ENCODE results near the gene ERC2.

ERC2 gene

GRCh38 chr3:56428667-56429066, 39.6 kb downstream of the ERC2 start:
- DNase-seq (ENCODE audit: low spot score) = no peak
- FAIRE-seq = no peak

GRCh38 chr3:56424885-56425284, 43.4 kb downstream of the ERC2 start:
- no peak for FAIRE-seq
- no peak for DNase-seq (ENCODE audit: low spot score)

DNA sequence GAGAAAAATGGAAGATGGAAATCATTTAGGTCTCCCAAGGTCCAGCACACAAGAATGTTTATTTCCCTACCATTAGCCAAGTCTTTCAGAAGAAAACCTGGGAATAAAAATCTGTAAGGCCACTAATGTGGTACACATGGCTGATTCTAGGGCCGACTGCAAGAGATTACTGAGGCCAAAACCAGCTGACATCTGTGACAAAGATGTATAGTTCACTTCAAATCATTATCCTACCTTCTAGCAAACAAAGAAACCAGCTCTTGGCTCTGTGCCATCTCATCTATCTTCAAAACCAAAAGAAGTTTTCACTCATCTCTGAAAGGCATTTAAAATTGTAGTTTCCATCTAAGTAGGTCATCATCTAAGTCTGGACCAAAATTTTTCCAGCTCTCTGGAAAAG, 43.9 kb downstream of the ERC2 start:
- DNase-seq (ENCODE audit: low spot score) (no peak), FAIRE-seq (no peak)

DNA sequence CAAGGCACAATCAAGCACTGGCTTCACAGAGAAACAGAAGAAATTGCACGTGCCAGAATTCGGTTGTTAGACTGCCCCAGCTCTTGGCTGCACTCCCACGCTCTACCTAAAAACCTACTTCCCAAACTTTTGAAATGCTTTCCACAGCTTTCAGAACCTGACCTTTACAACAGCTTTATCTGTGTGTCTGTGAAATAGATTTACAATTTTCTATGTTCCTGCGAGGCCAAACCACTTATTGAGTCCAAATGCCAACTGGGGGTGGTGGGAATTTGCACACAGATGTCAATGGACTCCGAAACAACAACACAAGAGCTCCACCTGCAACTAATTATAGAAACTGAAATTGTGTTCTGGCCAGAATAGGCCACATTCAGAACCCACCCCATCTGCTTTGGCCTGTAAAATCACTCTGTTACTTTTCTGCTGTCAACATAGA, 44.6 kb downstream of the ERC2 start:
- no peak for FAIRE-seq
- DNase-seq (ENCODE audit: low spot score) = no peak

DNA sequence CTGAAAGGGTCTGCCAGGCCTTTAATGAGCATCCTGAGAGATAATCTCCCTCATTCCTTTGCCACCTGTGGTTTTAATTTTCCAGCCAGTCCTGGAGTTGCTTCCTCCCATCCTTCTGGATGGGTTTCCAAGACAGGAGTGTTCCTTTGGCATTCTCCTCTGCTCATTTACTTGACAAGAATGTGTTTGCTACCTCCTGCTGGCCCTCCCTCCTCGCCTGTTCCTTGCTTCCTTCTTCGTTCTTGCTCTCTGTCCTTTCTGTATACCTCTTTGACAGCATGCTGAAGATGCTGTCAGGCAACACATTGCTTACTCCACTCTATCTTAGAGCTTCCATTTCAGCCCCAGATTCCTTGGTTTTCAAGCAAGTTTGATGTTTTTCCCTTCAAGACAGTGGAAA, 46.0 kb downstream of the ERC2 start:
- no peak for FAIRE-seq
- no peak for DNase-seq (ENCODE audit: low spot score)

- peak; percentile 8 for DNase-seq (ENCODE audit: low spot score)
- no peak for FAIRE-seq
Measured at GRCh38 chr3:56421205-56421604, 47.1 kb downstream of the ERC2 start.

GRCh38 chr3:56415652-56416051, 52.6 kb downstream of the ERC2 start:
- FAIRE-seq (no peak), DNase-seq (ENCODE audit: low spot score) (peak; percentile 13)

DNA sequence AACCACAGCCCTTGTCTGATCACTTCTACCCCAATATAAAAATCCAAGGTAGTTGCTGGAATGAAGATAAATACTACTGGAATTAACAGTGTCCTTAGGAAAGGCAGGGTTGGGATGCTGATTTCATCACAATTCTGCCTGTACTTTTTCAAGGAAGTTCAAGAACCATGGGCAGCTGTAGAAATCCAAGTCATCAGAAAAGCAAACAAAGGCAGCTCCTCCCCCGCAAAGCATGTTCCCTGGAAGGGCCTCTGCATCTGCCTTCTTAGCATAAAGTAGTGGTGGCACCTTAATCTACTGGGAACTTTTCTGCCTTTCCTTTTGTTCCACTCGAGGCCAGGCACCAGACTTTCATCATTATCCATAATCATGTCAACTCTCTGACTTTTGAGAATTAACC, 54.4 kb downstream of the ERC2 start:
- no peak for FAIRE-seq
- DNase-seq (ENCODE audit: low spot score) = no peak

- FAIRE-seq = no peak
- DNase-seq (ENCODE audit: low spot score) = no peak
Measured at GRCh38 chr3:56411166-56411565, 57.1 kb downstream of the ERC2 start.

- DNase-seq (ENCODE audit: low spot score) = no peak
- no peak for FAIRE-seq
Measured at GRCh38 chr3:56410576-56410975, 57.7 kb downstream of the ERC2 start.

GRCh38 chr3:56409790-56410189, 58.5 kb downstream of the ERC2 start:
- FAIRE-seq (no peak), DNase-seq (ENCODE audit: low spot score) (no peak)

- FAIRE-seq = no peak
- DNase-seq (ENCODE audit: low spot score) = no peak
Measured at GRCh38 chr3:56408761-56409196, 59.5 kb downstream of the ERC2 start.

GRCh38 chr3:56406826-56407515, 61.3 kb downstream of the ERC2 start:
- DNase-seq (ENCODE audit: low spot score) (no peak), FAIRE-seq (no peak)

DNA sequence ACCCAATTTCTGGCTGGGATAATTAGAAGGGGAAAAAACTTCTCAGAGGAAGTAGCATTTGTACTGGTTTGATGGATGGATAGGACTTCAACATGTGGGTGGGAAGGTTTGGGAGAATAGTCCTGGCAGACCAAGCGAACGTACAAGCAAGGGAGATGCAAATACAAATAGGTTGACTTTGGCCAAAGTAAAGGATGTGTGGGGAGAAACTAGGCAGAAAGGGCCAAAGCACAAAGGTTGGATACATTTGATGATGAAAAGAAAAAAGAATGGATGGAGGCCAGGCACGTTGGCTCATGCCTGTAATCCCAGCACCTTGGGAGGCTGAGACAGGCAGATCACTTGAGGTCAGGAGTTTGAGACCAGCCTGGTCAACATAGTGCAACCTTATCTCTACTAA, 63.4 kb downstream of the ERC2 start:
- DNase-seq (ENCODE audit: low spot score) = no peak
- FAIRE-seq = no peak

DNA sequence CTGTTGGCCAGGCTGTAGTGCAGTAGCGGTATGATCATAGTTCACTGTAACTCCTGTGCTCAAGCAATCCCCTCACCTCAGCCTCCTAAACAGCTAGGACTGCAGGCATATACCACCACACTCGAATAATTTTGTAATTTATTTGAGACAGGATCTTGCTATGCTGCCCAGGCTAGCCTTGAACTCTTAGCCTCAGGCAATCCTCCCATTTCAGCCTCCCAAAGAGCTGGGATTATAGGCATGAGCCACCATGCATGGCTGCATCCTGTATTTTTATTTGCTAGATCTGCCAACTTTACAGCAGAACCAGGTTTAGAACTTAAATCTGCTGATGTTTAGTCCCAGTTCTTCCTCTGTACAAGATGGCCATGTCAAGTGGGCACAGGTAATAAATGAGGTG, 69.6 kb downstream of the ERC2 start:
- DNase-seq (ENCODE audit: low spot score) = no peak
- no peak for FAIRE-seq

GRCh38 chr3:56397798-56398197, 70.5 kb downstream of the ERC2 start:
- FAIRE-seq (no peak), DNase-seq (ENCODE audit: low spot score) (no peak)

- no peak for FAIRE-seq
- DNase-seq (ENCODE audit: low spot score) = no peak
Measured at GRCh38 chr3:56389183-56389830, 79.0 kb downstream of the ERC2 start.

- DNase-seq (ENCODE audit: low spot score) (no peak), FAIRE-seq (no peak)
Measured at GRCh38 chr3:56383092-56383491, 85.2 kb downstream of the ERC2 start.

- FAIRE-seq = no peak
- no peak for DNase-seq (ENCODE audit: low spot score)
Measured at GRCh38 chr3:56379723-56380287, 88.5 kb downstream of the ERC2 start.

DNA sequence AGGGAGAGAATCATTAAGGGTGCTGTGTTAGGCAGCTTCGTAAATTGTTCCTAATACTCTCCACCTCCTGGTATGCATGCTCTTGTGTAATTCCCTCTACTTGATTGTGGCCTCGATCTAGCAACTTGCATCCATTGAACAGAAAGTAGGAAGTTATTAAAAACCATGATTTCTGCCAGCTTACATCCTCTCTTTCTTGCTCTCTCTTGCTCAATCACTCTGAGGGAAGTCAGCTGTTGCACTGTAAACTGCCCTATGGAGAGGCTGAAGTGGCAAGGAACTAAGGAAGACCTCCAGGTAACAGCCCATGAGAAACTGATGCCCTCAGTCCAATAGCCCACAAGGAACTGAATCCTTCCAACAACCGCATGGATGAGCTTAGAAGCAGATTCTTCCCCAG, 92.6 kb downstream of the ERC2 start:
- DNase-seq (ENCODE audit: low spot score) = no peak
- FAIRE-seq = no peak

DNA sequence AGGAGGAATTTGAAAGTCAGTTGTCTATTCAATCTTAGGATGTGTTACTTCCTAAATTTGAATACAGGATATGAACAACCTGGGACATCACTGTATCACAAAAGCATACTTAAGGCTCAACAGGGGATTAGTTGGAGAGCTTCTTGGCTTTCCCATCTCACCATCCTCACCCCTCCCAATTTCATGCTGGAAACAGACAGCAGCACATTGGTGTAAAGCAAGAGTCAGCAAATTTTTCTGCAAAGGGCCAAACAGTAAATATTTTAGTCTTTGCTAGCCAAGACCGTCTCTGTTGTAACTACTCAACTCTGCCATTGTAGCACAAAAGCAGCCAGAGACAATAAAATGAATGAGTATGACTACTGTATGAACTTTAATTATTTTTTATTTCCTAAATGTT, 94.9 kb downstream of the ERC2 start:
- DNase-seq (ENCODE audit: low spot score) (no peak), FAIRE-seq (no peak)

- FAIRE-seq (no peak), DNase-seq (ENCODE audit: low spot score) (no peak)
Measured at GRCh38 chr3:56370991-56371775, 97.1 kb downstream of the ERC2 start.

Measured in urothelium cell line (cell line).